HepG2 (cell line): Measurements from ENCODE around the gene CEACAM3. TPM values are rescaled to one million over a fixed set of nuclear protein-coding genes. Genes with fewer than 3 reads are reported as not detected.

Experiments
- ATAC-seq: fragments of 200-7000 bp; cut with Tn5 transposase; 3 replicates; pipeline ENCODE4 v1.9.1; 2020; ENCODE audit warnings: mild to moderate bottlenecking, moderate library complexity
- BruUV-seq: library from RNA; stranded (reverse); fragments of 400-500 nt; replicated peaks from 2 replicates; lab custom pipeline; 2021; lab: Mats Ljungman, UMichigan
- CTCF ChIA-PET: fragments of 300-600 bp; formaldehyde crosslinking; extraction: SDS; loops from one replicate; lab custom pipeline; 2021; ENCODE audit warnings: low total read pairs, inconsistent platforms, low intra/inter-chr PET ratio; lab: Yijun Ruan, JAX
- POLR2A ChIA-PET: fragments of 350-600 bp; sonication (Branson Sonifier 250); formaldehyde crosslinking; loops from one replicate; lab custom pipeline; 2020; ENCODE audit warnings: antibody characterized with exemption, inconsistent platforms; lab: Yijun Ruan, JAX
- DNase-seq: peaks from one replicate; pipeline ENCODE4 v3.0.0-alpha.2; 2015; ENCODE audit warnings: low spot score
- FAIRE-seq: peaks from 3 replicates; lab custom pipeline; 2011; peaks lifted over from hg19 to GRCh38; lab: Jason Lieb, UNC
- H2AFZ ChIP-seq: one replicate; pipeline ENCODE4 v1.6.1; 2011; ENCODE audit warnings: low read length, inconsistent platforms
- H3K27ac ChIP-seq: fragments of 300-600 bp; 3 replicates; pipeline ENCODE4 v1.8.0; 2011; ENCODE audit warnings: mixed run types, mild to moderate bottlenecking, mixed read lengths, low read length, inconsistent platforms; ENCODE audit not compliant: insufficient read depth; ENCODE audit errors: extremely low read length
- H3K27me3 ChIP-seq, 2 experiments: fragments of 200-600 bp in 1 of 2; 2 replicates in 1 of 2; 3 replicates in 1 of 2; pipeline versions ENCODE4 v1.6.0 to v1.8.0; 2011; ENCODE audit warnings: low read length in 2 of 2, mild to moderate bottlenecking in 2 of 2, moderate library complexity in 2 of 2, inconsistent platforms in 1 of 2; ENCODE audit not compliant: insufficient read depth in 2 of 2, control insufficient read depth in 1 of 2
- H3K36me3 ChIP-seq, 2 experiments: fragments of 200-600 bp in 1 of 2; replicated peaks in 1 of 2; 2 replicates in 1 of 2; 3 replicates in 1 of 2; pipeline versions ENCODE4 v1.5.1 to v1.8.0; 2011; ENCODE audit warnings: low read length in 2 of 2, inconsistent platforms in 1 of 2; ENCODE audit not compliant: insufficient read depth in 2 of 2, control insufficient read depth in 1 of 2
- H3K4me1 ChIP-seq: 2 replicates; pipeline ENCODE4 v1.5.1; 2012; ENCODE audit warnings: low read length, inconsistent platforms; ENCODE audit not compliant: insufficient read depth
- H3K4me2 ChIP-seq: 2 replicates; pipeline ENCODE4 v1.6.0; 2011; ENCODE audit warnings: low read depth, low read length, inconsistent platforms
- H3K4me3 ChIP-seq, 3 experiments: fragments of 200-600 bp in 1 of 3; sonication (generic), shearing (Covaris generic) in 1 of 3; replicated peaks in 1 of 3; 2 replicates each; pipeline ENCODE4 v1.5.1; 2011 to 2016; ENCODE audit warnings: low read length in 3 of 3, inconsistent platforms in 2 of 3, low read depth in 2 of 3, mild to moderate bottlenecking in 2 of 3, control low read depth in 1 of 3, mixed read lengths in 1 of 3; ENCODE audit not compliant: insufficient read depth in 1 of 3
- H3K79me2 ChIP-seq: one replicate; pipeline ENCODE4 v1.6.1; 2011; ENCODE audit warnings: low read length, inconsistent platforms; ENCODE audit not compliant: insufficient read depth
- H3K9ac ChIP-seq: 2 replicates; pipeline ENCODE4 v1.6.0; 2011; ENCODE audit warnings: mild to moderate bottlenecking, low read depth, low read length, inconsistent platforms; ENCODE audit not compliant: insufficient read depth
- H3K9me3 ChIP-seq: 2 replicates; pipeline ENCODE4 v1.5.1; 2012; ENCODE audit warnings: mild to moderate bottlenecking, low read length
- H4K20me1 ChIP-seq: 2 replicates; pipeline ENCODE4 v1.6.0; 2011; ENCODE audit warnings: inconsistent platforms, mild to moderate bottlenecking, low read length, moderate library complexity; ENCODE audit not compliant: insufficient read depth
- ATF3 ChIP-seq: sonication (generic); formaldehyde crosslinking; IDR thresholded peaks from 2 replicates; pipeline ENCODE4 v1.4.0; 2020; ENCODE audit warnings: missing genetic modification reagents
- HNF1B ChIP-seq: sonication (generic); formaldehyde crosslinking; IDR thresholded peaks from 2 replicates; pipeline ENCODE4 v1.5.1; 2020; ENCODE audit warnings: mild to moderate bottlenecking, moderate library complexity, missing genetic modification reagents
- NR1H2 ChIP-seq: sonication (generic); formaldehyde crosslinking; IDR thresholded peaks from 2 replicates; pipeline ENCODE4 v1.8.1; 2022; ENCODE audit warnings: low read depth, missing genetic modification reagents, borderline replicate concordance
- ZNF138 ChIP-seq: sonication (generic); formaldehyde crosslinking; IDR thresholded peaks from 2 replicates; pipeline ENCODE4 v1.5.0; 2020; ENCODE audit warnings: mild to moderate bottlenecking, low read depth, missing genetic modification reagents
- ZNF343 ChIP-seq: sonication (generic); formaldehyde crosslinking; IDR thresholded peaks from 2 replicates; pipeline ENCODE4 v1.4.0; 2020; ENCODE audit warnings: mild to moderate bottlenecking, missing genetic modification reagents
- WGBS: methylation state at CpG from one replicate; pipeline ENCODE4 v1.1.6; 2017; ENCODE audit warnings: low lambda C conversion rate; 5-methylcytosine and 5-hydroxymethylcytosine counted together
- in situ Hi-C: cut with HindIII; loops from 2 replicates; pipeline ENCODE4 v1.10.0; 2017; ENCODE audit warnings: low pct_unique_long_range_greater_than_20kb; ENCODE audit not compliant: extremely low pct_ligation_motif_present
- intact Hi-C: fragments of 100-400 bp; cut with micrococcal nuclease; formaldehyde crosslinking; loops from one replicate; pipeline ENCODE4 v1.10.0; 2022; ENCODE audit not compliant: unreplicated experiment
- polyA plus RNA-seq, 8 experiments: library from polyadenylated mRNA; depleted of rRNA in 3 of 8; stranded (reverse) in 7 of 8; unstranded in 1 of 8; fragments of >200 nt; fragmentation: Illumina TruSeq in 4 of 8; extraction: Trizol in 4 of 8; gene quantifications; 2 replicates each; pipeline versions ENCODE4 v1.2.1 to v1.2.3, GENCODE V29; 2011 to 2016; ENCODE audit warnings: low read depth in 4 of 8, missing spikeins in 1 of 8, mixed read lengths in 1 of 8; ENCODE audit not compliant: insufficient read depth in 1 of 8
- total RNA-seq, 5 experiments: library from RNA; depleted of rRNA; stranded (reverse); fragments of >200 nt; fragmentation: Illumina TruSeq; extraction: Trizol; gene quantifications; 2 replicates each; pipeline ENCODE4 v1.2.3, GENCODE V29; 2016; ENCODE audit warnings: low read depth in 1 of 5
- TF ChIP-seq, protein P1 (sequence below): sonication (generic); formaldehyde crosslinking; IDR thresholded peaks from 2 replicates; pipeline ENCODE4 v1.5.0; 2020; ENCODE audit warnings: mild to moderate bottlenecking, missing genetic modification reagents, moderate library complexity
- TF ChIP-seq, protein P2 (sequence below): sonication (generic); formaldehyde crosslinking; IDR thresholded peaks from 2 replicates; pipeline ENCODE4 v1.4.0; 2020; ENCODE audit warnings: missing genetic modification reagents; ENCODE audit errors: not compliant biosample characterization

The CEACAM3 gene
- total and polyA plus RNA-seq, 2 of the 13 experiments (the other 11 are each of a cell fraction or from before 2014, with no cell fraction given) = not detected

GRCh38 chr19:41753159-41753558 lies 43.2 kb upstream of the CEACAM3 start:
- Histone ChIP-seq H2AFZ (no peak overlapping the region), H3K4me3 (no peak overlapping the region), H4K20me1 (no peaks in the 10 kb centered on the region), H3K4me1 (no peaks in the 10 kb centered on the region), H3K79me2 (no peaks in the 10 kb centered on the region), H3K27ac (no peak overlapping the region), H3K36me3 (no peaks in the 10 kb centered on the region), H3K4me2 (no peak overlapping the region), H3K9ac (no peak overlapping the region), H3K9me3 (no peaks in the 10 kb centered on the region), H3K27me3 (peaks cover 0 to 2% of the 10 kb centered on the region in 2 experiments; a peak in 2 of 5 replicates)
- BruUV-seq = no TSS peak
- 2% methylated on average over 12 of the region's 12 CpGs for WGBS
- FAIRE-seq (no peak), ATAC-seq (peak; percentile 63; the same call in 1 of the 3 replicates), DNase-seq (peak; percentile 6)
- CTCF ChIA-PET = interaction anchor here (1.2 to 1.7 kb wide), 3 partner anchors 32 to 68 kb away, joined by 3 to 8 read pairs (median 4); no protein-coding TSS in a partner anchor
- TF ChIP-seq, protein P1, sequence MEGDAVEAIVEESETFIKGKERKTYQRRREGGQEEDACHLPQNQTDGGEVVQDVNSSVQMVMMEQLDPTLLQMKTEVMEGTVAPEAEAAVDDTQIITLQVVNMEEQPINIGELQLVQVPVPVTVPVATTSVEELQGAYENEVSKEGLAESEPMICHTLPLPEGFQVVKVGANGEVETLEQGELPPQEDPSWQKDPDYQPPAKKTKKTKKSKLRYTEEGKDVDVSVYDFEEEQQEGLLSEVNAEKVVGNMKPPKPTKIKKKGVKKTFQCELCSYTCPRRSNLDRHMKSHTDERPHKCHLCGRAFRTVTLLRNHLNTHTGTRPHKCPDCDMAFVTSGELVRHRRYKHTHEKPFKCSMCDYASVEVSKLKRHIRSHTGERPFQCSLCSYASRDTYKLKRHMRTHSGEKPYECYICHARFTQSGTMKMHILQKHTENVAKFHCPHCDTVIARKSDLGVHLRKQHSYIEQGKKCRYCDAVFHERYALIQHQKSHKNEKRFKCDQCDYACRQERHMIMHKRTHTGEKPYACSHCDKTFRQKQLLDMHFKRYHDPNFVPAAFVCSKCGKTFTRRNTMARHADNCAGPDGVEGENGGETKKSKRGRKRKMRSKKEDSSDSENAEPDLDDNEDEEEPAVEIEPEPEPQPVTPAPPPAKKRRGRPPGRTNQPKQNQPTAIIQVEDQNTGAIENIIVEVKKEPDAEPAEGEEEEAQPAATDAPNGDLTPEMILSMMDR (CRISPR knock-in tag) = peak; percentile 58
- TF ChIP-seq ZNF343 (no peak), ATF3 (no peak)
- in situ Hi-C loops = no loop called here
- intact Hi-C loops = no loop called here
- POLR2A ChIA-PET = no interaction called here

- Histone ChIP-seq H4K20me1 (no peaks in the 10 kb centered on the region), H3K4me3 (no peak overlapping the region), H3K4me1 (no peaks in the 10 kb centered on the region), H2AFZ (no peak overlapping the region), H3K27ac (no peak overlapping the region), H3K9me3 (no peaks in the 10 kb centered on the region), H3K9ac (no peak overlapping the region), H3K36me3 (no peaks in the 10 kb centered on the region), H3K4me2 (no peak overlapping the region), H3K27me3 (peaks cover 0 to 9% of the 10 kb centered on the region in 2 experiments; a peak in 1 of 5 replicates), H3K79me2 (no peaks in the 10 kb centered on the region)
- BruUV-seq = no TSS peak
- POLR2A ChIA-PET = no interaction called here
- FAIRE-seq (peak; percentile 84), DNase-seq (peak; percentile 14), ATAC-seq (peak; percentile 80)
- CTCF ChIA-PET = interaction anchor here (0.8 to 1.7 kb wide), 3 partner anchors 31 to 67 kb away, joined by 3 to 8 read pairs (median 3); no protein-coding TSS in a partner anchor
- TF ChIP-seq NR1H2 (CRISPR knock-in tag) = no peak
- no peak for TF ChIP-seq ZNF138 (CRISPR knock-in tag)
- TF ChIP-seq, protein P2, sequence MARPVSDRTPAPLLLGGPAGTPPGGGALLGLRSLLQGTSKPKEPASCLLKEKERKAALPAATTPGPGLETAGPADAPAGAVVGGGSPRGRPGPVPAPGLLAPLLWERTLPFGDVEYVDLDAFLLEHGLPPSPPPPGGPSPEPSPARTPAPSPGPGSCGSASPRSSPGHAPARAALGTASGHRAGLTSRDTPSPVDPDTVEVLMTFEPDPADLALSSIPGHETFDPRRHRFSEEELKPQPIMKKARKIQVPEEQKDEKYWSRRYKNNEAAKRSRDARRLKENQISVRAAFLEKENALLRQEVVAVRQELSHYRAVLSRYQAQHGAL (CRISPR knock-in tag) = no peak
- no peak for TF ChIP-seq HNF1B (CRISPR knock-in tag)
- TF ChIP-seq, protein P1 (CRISPR knock-in tag) = peak; percentile 58
- intact Hi-C loops = no loop called here
- 2% methylated on average over 4 of the region's 4 CpGs for WGBS
- in situ Hi-C loops = no loop called here
Observed at GRCh38 chr19:41753936-41754529, 42.4 kb upstream of the CEACAM3 start.
